GM18858 (cell line): Measurements from ENCODE around the gene RAB29.

Experiments
- ATAC-seq: cut with Tn5 transposase; IDR thresholded peaks from one replicate; pipeline ENCODE4 v1.9.1; 2021; ENCODE audit not compliant: unreplicated experiment

RAB29 gene

GRCh38 chr1:205766038-205766437, 9.2 kb downstream of the RAB29 start:
- ATAC-seq: no peak

- no peak for ATAC-seq
Observed at GRCh38 chr1:205764578-205764977, 10.7 kb downstream of the RAB29 start.

GRCh38 chr1:205763980-205764379, 11.3 kb downstream of the RAB29 start:
- ATAC-seq: no peak

- ATAC-seq: no peak
Observed at GRCh38 chr1:205760606-205761005, 14.7 kb downstream of the RAB29 start.

GRCh38 chr1:205756552-205756951, 18.7 kb downstream of the RAB29 start:
- ATAC-seq: no peak

GRCh38 chr1:205754857-205755256, 20.4 kb downstream of the RAB29 start:
- no peak for ATAC-seq

- no peak for ATAC-seq
Observed at GRCh38 chr1:205751036-205751651, 24.1 kb downstream of the RAB29 start.

- peak; percentile 73 for ATAC-seq
Observed at GRCh38 chr1:205750138-205751035, 24.9 kb downstream of the RAB29 start, which contains the start of gene NUCKS1. TSS of gene NUCKS1 (minus strand) at chr1:205750182. CDS start at chr1:205749973, 209 bp downstream.

GRCh38 chr1:205749234-205750137, 25.8 kb downstream of the RAB29 start:
- ATAC-seq: peak; percentile 62

GRCh38 chr1:205748403-205749233, 26.7 kb downstream of the RAB29 start:
- peak; percentile 10 for ATAC-seq

- no peak for ATAC-seq
Observed at GRCh38 chr1:205746757-205747412, 28.4 kb downstream of the RAB29 start.

- no peak for ATAC-seq
Observed at GRCh38 chr1:205744403-205744802, 30.9 kb downstream of the RAB29 start.

- ATAC-seq: no peak
Observed at GRCh38 chr1:205743977-205744376, 31.3 kb downstream of the RAB29 start.

- no peak for ATAC-seq
Observed at GRCh38 chr1:205741681-205742080, 33.6 kb downstream of the RAB29 start.

- ATAC-seq: no peak
Observed at GRCh38 chr1:205739348-205740160, 35.7 kb downstream of the RAB29 start.

- no peak for ATAC-seq
Observed at GRCh38 chr1:205735218-205735617, 40.1 kb downstream of the RAB29 start.

GRCh38 chr1:205733438-205734175, 41.7 kb downstream of the RAB29 start:
- ATAC-seq: no peak

GRCh38 chr1:205729945-205730610, 45.2 kb downstream of the RAB29 start:
- no peak for ATAC-seq
